HCT116 (cell line): ENCODE measurements around the gene LY6G6F. TPM values are rescaled to one million over a fixed set of nuclear protein-coding genes. Genes with fewer than 3 reads are reported as not detected.

Experiments
- ATAC-seq: fragments of 200-7000 bp; cut with Tn5 transposase; 2 replicates; pipeline ENCODE4 v1.9.1; 2020; ENCODE audit warnings: mild to moderate bottlenecking, moderate library complexity
- BruUV-seq: library from RNA; stranded (reverse); fragments of 400-500 nt; replicated peaks from 2 replicates; lab custom pipeline; 2021; lab: Mats Ljungman, UMichigan
- CTCF ChIA-PET: fragments of 300-600 bp; sonication (Branson Sonifier 250); formaldehyde crosslinking; loops from one replicate; lab custom pipeline; 2021; ENCODE audit warnings: antibody characterized with exemption; lab: Charles Lee
- POLR2A ChIA-PET: fragments of 300-600, 350-600 bp; sonication (Branson Sonifier 250); formaldehyde crosslinking; loops from one replicate; lab custom pipeline; 2021; ENCODE audit warnings: antibody characterized with exemption; lab: Charles Lee
- RAD21 ChIA-PET, 2 experiments: fragments of 300-600 bp; sonication (Branson Sonifier 250); formaldehyde crosslinking; loops; one replicate each; lab custom pipeline; 2023; ENCODE audit warnings: low total read pairs in 2 of 2; ENCODE audit not compliant: uncharacterized antibody in 2 of 2, unreplicated experiment in 2 of 2, low non-redundant PET in 1 of 2; lab: Charles Lee
- DNase-seq: peaks from one replicate; pipeline ENCODE4 v3.0.0-alpha.2; 2010; ENCODE audit warnings: low read depth, low spot score
- H2AFZ ChIP-seq: fragments of 200-600 bp; shearing (Covaris generic), sonication (generic); 2 replicates; pipeline ENCODE4 v1.6.1; 2017; ENCODE audit warnings: low read depth, mixed run types, mixed read lengths, antibody characterized with exemption, low read length; ENCODE audit not compliant: poor library complexity, severe bottlenecking
- H3K27ac ChIP-seq: 2 replicates; pipeline ENCODE4 v1.5.1; 2012; ENCODE audit warnings: low read depth, low read length
- H3K27me3 ChIP-seq: fragments of 200-600 bp; sonication (generic); 2 replicates; pipeline ENCODE4 v1.6.1; 2016; ENCODE audit warnings: mixed run types, low read length, mixed read lengths; ENCODE audit not compliant: insufficient read depth
- H3K36me3 ChIP-seq, 2 experiments: fragments of 200-500 bp in 1 of 2; fragments of 200-600 bp in 1 of 2; sonication (Bioruptor generic) in 1 of 2; sonication (generic) in 1 of 2; 2 replicates each; pipeline versions ENCODE4 v1.5.1 to v1.6.1; 2014 to 2016; ENCODE audit warnings: low read length in 2 of 2, inconsistent platforms in 1 of 2, mixed read lengths in 1 of 2, mixed run types in 1 of 2; ENCODE audit not compliant: insufficient read depth in 2 of 2, control insufficient read depth in 1 of 2
- H3K4me1 ChIP-seq, 2 experiments: fragments of 200-600 bp in 1 of 2; sonication (generic) in 1 of 2; 2 replicates each; pipeline versions ENCODE4 v1.5.1 to v1.6.1; 2012 to 2017; ENCODE audit warnings: low read length in 2 of 2, inconsistent platforms in 1 of 2, mild to moderate bottlenecking in 1 of 2, mixed read lengths in 1 of 2, mixed run types in 1 of 2, moderate library complexity in 1 of 2; ENCODE audit not compliant: insufficient read depth in 2 of 2, control insufficient read depth in 1 of 2
- H3K4me2 ChIP-seq: fragments of 200-600 bp; sonication (generic); 2 replicates; pipeline ENCODE4 v1.6.1; 2017; ENCODE audit warnings: mixed run types, low read length, mixed read lengths
- H3K4me3 ChIP-seq, 2 experiments: fragments of 200-600 bp in 1 of 2; sonication (generic) in 1 of 2; replicated peaks in 1 of 2; 2 replicates each; pipeline ENCODE4 v1.5.1; 2011 to 2016; ENCODE audit warnings: low read length in 2 of 2, control low read depth in 1 of 2, low read depth in 1 of 2, mild to moderate bottlenecking in 1 of 2, mixed read lengths in 1 of 2, mixed run types in 1 of 2
- H3K79me2 ChIP-seq: fragments of 200-600 bp; sonication (generic); 2 replicates; pipeline ENCODE4 v1.6.1; 2017; ENCODE audit warnings: mild to moderate bottlenecking, mixed run types, low read length, moderate library complexity, mixed read lengths; ENCODE audit not compliant: insufficient read depth
- H3K9ac ChIP-seq: fragments of 200-600 bp; sonication (generic); 2 replicates; pipeline ENCODE4 v1.6.1; 2016; ENCODE audit warnings: low read length, mixed read lengths
- H3K9me2 ChIP-seq: fragments of 200-600 bp; sonication (generic), shearing (Covaris generic); 2 replicates; pipeline ENCODE4 v1.6.1; 2017; ENCODE audit warnings: mixed run types, mild to moderate bottlenecking, moderate library complexity; ENCODE audit not compliant: insufficient read depth
- H3K9me3 ChIP-seq, 2 experiments: fragments of 200-500 bp in 1 of 2; fragments of 200-600 bp in 1 of 2; sonication (Bioruptor generic) in 1 of 2; sonication (generic) in 1 of 2; 2 replicates each; pipeline ENCODE4 v1.6.1; 2014 to 2017; ENCODE audit warnings: low read length in 2 of 2, mixed read lengths in 2 of 2, inconsistent platforms in 1 of 2, low read depth in 1 of 2, mild to moderate bottlenecking in 1 of 2, mixed run types in 1 of 2, moderate library complexity in 1 of 2; ENCODE audit not compliant: control insufficient read depth in 1 of 2, insufficient read depth in 1 of 2
- H4K20me1 ChIP-seq: fragments of 200-600 bp; sonication (generic), shearing (Covaris generic); 2 replicates; pipeline ENCODE4 v1.6.1; 2017; ENCODE audit warnings: mixed run types, mild to moderate bottlenecking, moderate library complexity; ENCODE audit not compliant: insufficient read depth
- CEBPB ChIP-seq: IDR thresholded peaks from 2 replicates; pipeline ENCODE4 v1.6.1; 2012; ENCODE audit warnings: low read depth
- CTCF ChIP-seq, 3 experiments: fragments of 200-600 bp in 1 of 3; sonication (generic) in 1 of 3; IDR thresholded peaks in 2 of 3; conservative IDR thresholded peaks in 1 of 3; 2 replicates each; pipeline ENCODE4 v1.5.1; 2012 to 2017; ENCODE audit warnings: low read depth in 2 of 3, low read length in 2 of 3, antibody characterized with exemption in 1 of 3, borderline replicate concordance in 1 of 3, control low read depth in 1 of 3, mild to moderate bottlenecking in 1 of 3, mixed read lengths in 1 of 3, mixed run types in 1 of 3, moderate library complexity in 1 of 3; ENCODE audit not compliant: insufficient read depth in 1 of 3
- ELF1 ChIP-seq: IDR thresholded peaks from 2 replicates; pipeline ENCODE4 v1.6.1; 2012; ENCODE audit warnings: low read depth, borderline replicate concordance
- EZH2 ChIP-seq: fragments of 200-600 bp; sonication (generic); IDR thresholded peaks from 2 replicates; pipeline ENCODE4 v1.6.1; 2017; ENCODE audit warnings: antibody characterized with exemption, mixed run types
- EZH2phosphoT487 ChIP-seq: fragments of 200-600 bp; IDR thresholded peaks from 2 replicates; pipeline ENCODE4 v1.6.1; 2018; ENCODE audit warnings: antibody characterized with exemption, borderline replicate concordance
- FOSL1 ChIP-seq: IDR thresholded peaks from 2 replicates; pipeline ENCODE4 v1.6.1; 2012; ENCODE audit warnings: low read depth
- POLR2A ChIP-seq: IDR thresholded peaks from 2 replicates; pipeline ENCODE4 v1.7.0; 2011; ENCODE audit warnings: borderline replicate concordance; ENCODE audit not compliant: insufficient read depth, insufficient read length; ENCODE audit errors: extremely low read depth
- POLR2AphosphoS5 ChIP-seq: IDR thresholded peaks from 2 replicates; pipeline ENCODE4 v1.6.1; 2011; ENCODE audit warnings: mild to moderate bottlenecking, low read depth, low read length, moderate library complexity
- RAD21 ChIP-seq: IDR thresholded peaks from 2 replicates; pipeline ENCODE4 v1.6.1; 2012; ENCODE audit warnings: low read depth, mild to moderate bottlenecking
- REST ChIP-seq: IDR thresholded peaks from 2 replicates; pipeline ENCODE4 v1.6.1; 2012; ENCODE audit warnings: low read depth
- SIN3A ChIP-seq: IDR thresholded peaks from 2 replicates; pipeline ENCODE4 v1.6.1; 2012; ENCODE audit warnings: low read depth
- SP1 ChIP-seq: IDR thresholded peaks from 2 replicates; pipeline ENCODE4 v1.6.1; 2012; ENCODE audit warnings: low read depth
- SRF ChIP-seq: IDR thresholded peaks from 2 replicates; pipeline ENCODE4 v1.6.1; 2012; ENCODE audit warnings: low read depth
- YY1 ChIP-seq: IDR thresholded peaks from 2 replicates; pipeline ENCODE4 v1.6.1; 2011; ENCODE audit warnings: low read length, low read depth, moderate library complexity, mild to moderate bottlenecking; ENCODE audit not compliant: insufficient replicate concordance; ENCODE audit errors: extremely low read depth
- ZBTB33 ChIP-seq: IDR thresholded peaks from 2 replicates; pipeline ENCODE4 v1.6.1; 2011; ENCODE audit warnings: mild to moderate bottlenecking, low read length, moderate library complexity; ENCODE audit not compliant: insufficient replicate concordance; ENCODE audit errors: extremely low read depth
- ZFX ChIP-seq: fragments of 450-650 bp; IDR thresholded peaks from 2 replicates; pipeline ENCODE4 v1.6.1; 2017
- ZNF274 ChIP-seq: fragments of 200-500 bp; sonication (Bioruptor generic); IDR thresholded peaks from 2 replicates; pipeline ENCODE4 v1.6.1; 2014; ENCODE audit warnings: mild to moderate bottlenecking, low read depth, low read length, inconsistent platforms
- intact Hi-C: fragments of 100-400 bp; cut with micrococcal nuclease; formaldehyde crosslinking; loops from 2 replicates; pipeline ENCODE4 v1.10.0; 2022
- total RNA-seq: library from RNA; stranded (reverse); gene quantifications from one replicate; pipeline ENCODE4 v1.2.1, GENCODE V29; 2021; ENCODE audit not compliant: unreplicated experiment

Gene LY6G6F
- total RNA-seq, 1 experiment from 2014 or later, result not detected

GRCh38 chr6:31697555-31697954, 9.1 kb upstream of the LY6G6F start (continued):
- TF ChIP-seq SIN3A (no peak), ELF1 (no peak), EZH2 (no peak), EZH2phosphoT487 (no peak), SRF (no peak), FOSL1 (no peak), POLR2AphosphoS5 (no peak)

- Histone ChIP-seq H2AFZ (no peak overlapping the region), H3K79me2 (peaks cover 13% of the 10 kb centered on the region), H3K36me3 (peaks cover 0 to 8% of the 10 kb centered on the region in 2 experiments; a peak in 2 of 4 replicates), H3K27me3 (no peaks in the 10 kb centered on the region), H3K9me2 (no peaks in the 10 kb centered on the region), H3K4me1 (peaks cover 7 to 15% of the 10 kb centered on the region in 2 experiments; a peak in 3 of 4 replicates), H3K4me3 (no peak overlapping the region), H3K9me3 (no peaks in the 10 kb centered on the region), H3K27ac (no peak overlapping the region), H3K4me2 (no peak overlapping the region), H4K20me1 (no peaks in the 10 kb centered on the region), H3K9ac (no peak overlapping the region)
- CTCF ChIA-PET, result no interaction called here
- intact Hi-C loops, result no loop called here
- DNase-seq (no peak), ATAC-seq (no peak)
- RAD21 ChIA-PET, result no interaction called here
- POLR2A ChIA-PET, result no interaction called here
- BruUV-seq, result no TSS peak
- TF ChIP-seq RAD21 (no peak), CTCF (IDR thresholded peaks at IDR 0.05 in 2 of 3, conservative IDR thresholded peaks at IDR 0.05 in 1 of 3; ENCODE audit: borderline replicate concordance in 1 of 3, insufficient read depth in 1 of 3, low read depth in 2 of 3, low read length in 2 of 3) (no peak), EZH2phosphoT487 (no peak), REST (no peak), ELF1 (no peak), ZFX (no peak), POLR2A (no peak), SP1 (no peak), ZNF274 (no peak), YY1 (no peak), CEBPB (no peak), ZBTB33 (no peak)
Observed at GRCh38 chr6:31700740-31701401, 5.8 kb upstream of the LY6G6F start.
